K562 (cell line): ENCODE data around the gene PEX3. TPM values are rescaled to one million over a fixed set of nuclear protein-coding genes. Genes with fewer than 3 reads are reported as not detected.

Experiments used
- BHLHE40 ChIP-seq: IDR thresholded peaks from 2 replicates; pipeline ENCODE4 v1.6.1; 2011; ENCODE audit warnings: low read length, improper control_type of control experiment
- CC2D1A ChIP-seq: fragments of 450-650 bp; IDR thresholded peaks from 2 replicates; pipeline ENCODE4 v1.6.1; 2017; ENCODE audit warnings: mild to moderate bottlenecking
- EZH2 ChIP-seq: IDR thresholded peaks from 2 replicates; pipeline ENCODE4 v1.6.1; 2012; ENCODE audit warnings: low read depth, mild to moderate bottlenecking, inconsistent platforms, low read length, borderline replicate concordance
- FOXK1 ChIP-seq: sonication (generic); formaldehyde crosslinking; IDR thresholded peaks from 2 replicates; pipeline ENCODE4 v1.8.0; 2022; ENCODE audit warnings: missing genetic modification reagents, mild to moderate bottlenecking, borderline replicate concordance
- GTF2A2 ChIP-seq: IDR thresholded peaks from 2 replicates; pipeline ENCODE4 v1.6.1; 2016; ENCODE audit warnings: mild to moderate bottlenecking, missing genetic modification characterization, missing compliant biosample characterization
- GTF2F1 ChIP-seq: IDR thresholded peaks from 2 replicates; pipeline ENCODE4 v1.6.1; 2011; ENCODE audit warnings: low read depth, low read length, improper control_type of control experiment
- HES1 ChIP-seq: fragments of 450-650 bp; IDR thresholded peaks from 2 replicates; pipeline ENCODE4 v1.6.1; 2016; ENCODE audit warnings: low read depth, mild to moderate bottlenecking, moderate library complexity
- HMGN3 ChIP-seq: IDR thresholded peaks from 2 replicates; pipeline ENCODE4 v1.6.1; 2011; ENCODE audit warnings: borderline replicate concordance, low read depth, mild to moderate bottlenecking, mixed read lengths, low read length; ENCODE audit not compliant: insufficient read length; ENCODE audit errors: extremely low read depth
- HSF4 ChIP-seq: fragments of 250-450 bp; sonication (Bioruptor Pico); IDR thresholded peaks from 2 replicates; pipeline ENCODE4 v2.1.2; 2022; ENCODE audit warnings: mild to moderate bottlenecking, moderate library complexity, borderline replicate concordance
- JUN ChIP-seq, 2 experiments: sonication (generic) in 1 of 2; formaldehyde crosslinking in 1 of 2; IDR thresholded peaks; 2 replicates each; pipeline versions ENCODE4 v1.6.1 to v1.8.0; 2012 to 2022; ENCODE audit warnings: borderline replicate concordance in 2 of 2, mild to moderate bottlenecking in 2 of 2, improper control_type of control experiment in 1 of 2, low read depth in 1 of 2, low read length in 1 of 2, missing genetic modification reagents in 1 of 2
- NCOA2 ChIP-seq, 2 experiments: fragments of 450-650 bp; IDR thresholded peaks; 2 replicates each; pipeline ENCODE4 v1.6.1; 2018; ENCODE audit warnings: mild to moderate bottlenecking in 2 of 2, moderate library complexity in 1 of 2; ENCODE audit not compliant: partially characterized antibody in 2 of 2
- NCOA6 ChIP-seq: fragments of 450-650 bp; IDR thresholded peaks from 2 replicates; pipeline ENCODE4 v1.6.1; 2017; ENCODE audit warnings: mild to moderate bottlenecking
- POLR2H ChIP-seq: IDR thresholded peaks from 2 replicates; pipeline ENCODE4 v1.6.1; 2016; ENCODE audit warnings: missing genetic modification characterization, low read depth, mild to moderate bottlenecking, control low read depth, missing compliant biosample characterization, moderate library complexity
- RB1 ChIP-seq: fragments of 450-650 bp; IDR thresholded peaks from 2 replicates; pipeline ENCODE4 v1.6.1; 2017; ENCODE audit warnings: low read depth, mild to moderate bottlenecking
- RCOR1 ChIP-seq, 2 experiments: IDR thresholded peaks; 2 replicates each; pipeline ENCODE4 v1.6.1; 2012; ENCODE audit warnings: low read depth in 2 of 2, low read length in 2 of 2, borderline replicate concordance in 1 of 2, improper control_type of control experiment in 1 of 2
- RFX7 ChIP-seq: fragments of 250-450 bp; sonication (Bioruptor Pico); IDR thresholded peaks from 2 replicates; pipeline ENCODE4 v1.5.1; 2021; ENCODE audit warnings: mild to moderate bottlenecking
- SMAD3 ChIP-seq: fragments of 450-650 bp; formaldehyde crosslinking; conservative IDR thresholded peaks from 2 replicates; pipeline ENCODE4 v1.4.0; 2020; ENCODE audit warnings: mild to moderate bottlenecking
- STAG1 ChIP-seq: sonication (generic); formaldehyde crosslinking; IDR thresholded peaks from 2 replicates; pipeline ENCODE4 v1.5.0; 2020; ENCODE audit warnings: missing genetic modification reagents, borderline replicate concordance
- ZFP30 ChIP-seq: fragments of 250-450 bp; sonication (Bioruptor Pico); IDR thresholded peaks from 2 replicates; pipeline ENCODE4 v1.8.0; 2022; ENCODE audit warnings: moderate library complexity, mild to moderate bottlenecking, inconsistent platforms, borderline replicate concordance
- ZNF717 ChIP-seq: fragments of 250-450 bp; sonication (Bioruptor Pico); IDR thresholded peaks from 2 replicates; pipeline ENCODE4 v1.5.0; 2021
- polyA plus RNA-seq, 8 experiments: library from polyadenylated mRNA; depleted of rRNA in 4 of 8; stranded (reverse) in 5 of 8; unstranded in 3 of 8; fragments of >200 nt; fragmentation: Nextera tagmentation in 2 of 8; fragmentation: Illumina TruSeq in 1 of 8; extraction: Ambion mirVana in 2 of 8; extraction: Trizol in 1 of 8; gene quantifications; 2 replicates each; pipeline versions ENCODE4 v1.2.1 to v1.2.3, GENCODE V29; 2011 to 2014; ENCODE audit warnings: inconsistent platforms in 1 of 8, missing spikeins in 1 of 8
- total RNA-seq, 7 experiments: library from RNA; depleted of rRNA in 6 of 7; stranded (reverse); fragments of >200 nt in 6 of 7; fragmentation: Illumina TruSeq in 2 of 7; extraction: Trizol in 2 of 7; gene quantifications; 2 replicates each; pipeline versions ENCODE4 v1.2.1 to v1.2.3, GENCODE V29; 2011 to 2021; ENCODE audit warnings: low replicate concordance in 1 of 7
- TF ChIP-seq, protein P1 (sequence below): fragments of 150-350 bp; conservative IDR thresholded peaks from 2 replicates; pipeline ENCODE4 v1.6.1; 2014; ENCODE audit warnings: low read length
- TF ChIP-seq, protein P2 (sequence below): fragments of 450-650 bp; IDR thresholded peaks from 2 replicates; pipeline ENCODE4 v1.6.1; 2017; ENCODE audit warnings: antibody characterized with exemption

Gene PEX3
- total and polyA plus RNA-seq, 9 of the 15 experiments (the other 6 are each of a cell fraction or from before 2014, with no cell fraction given) = 17.3 to 69.6 (median 32.7) TPM

DNA sequence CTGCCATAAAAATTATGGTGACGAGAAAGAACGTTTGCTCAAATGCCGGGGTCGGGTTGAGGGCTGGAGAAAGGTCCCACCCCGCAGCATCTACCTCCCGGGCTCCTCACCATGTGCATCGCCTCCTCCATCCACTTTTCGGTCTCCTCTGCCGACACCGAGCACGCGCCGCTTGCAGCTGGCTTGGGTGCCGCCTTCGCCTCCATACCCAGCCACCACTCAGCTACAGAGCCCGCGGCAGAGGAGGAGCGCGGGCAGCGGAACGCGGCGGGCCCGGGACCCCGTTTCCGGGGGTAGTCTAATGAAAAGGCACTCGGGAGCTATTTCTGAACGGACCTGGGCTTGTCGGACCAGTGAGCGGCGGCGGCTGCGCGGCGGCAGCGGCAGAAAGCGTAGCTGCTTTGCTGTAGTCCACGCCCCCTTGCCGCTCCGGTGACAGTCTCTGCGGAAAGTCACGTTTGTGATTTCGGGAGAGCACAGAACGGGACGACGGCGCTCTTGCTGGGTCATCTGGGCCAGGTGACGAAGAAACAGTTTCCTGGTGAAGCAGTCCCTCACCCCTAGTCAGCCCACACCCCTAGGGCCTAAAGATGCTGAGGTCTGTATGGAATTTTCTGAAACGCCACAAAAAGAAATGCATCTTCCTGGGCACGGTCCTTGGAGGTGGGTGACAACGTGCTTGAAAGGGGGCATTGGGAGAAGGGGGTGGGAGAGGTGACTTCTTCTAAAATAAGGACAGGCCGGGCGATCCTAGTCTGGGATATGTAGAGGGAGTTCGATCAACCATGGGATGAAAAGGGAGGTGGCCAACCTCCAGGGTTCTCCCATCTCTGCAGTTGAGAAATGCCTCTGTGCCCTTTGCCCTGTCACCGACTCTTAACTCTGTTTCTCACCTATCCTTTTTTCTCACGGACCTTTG lies at the start of gene PEX3, which contains the start of gene ADAT2 (continued):
- TF ChIP-seq JUN (IDR thresholded peaks at IDR 0.05; ENCODE audit: borderline replicate concordance, low read depth, low read length) (peak; percentile 81; the same call in 1 of the 2 replicates), JUN (CRISPR knock-in tag; IDR thresholded peaks at IDR 0.05; ENCODE audit: borderline replicate concordance) (no peak), POLR2H (tag) (peak; percentile 70), CC2D1A (peak; percentile 85), FOXK1 (CRISPR knock-in tag) (peak; percentile 67; the same call in 1 of the 2 replicates), HSF4 (no peak), STAG1 (CRISPR knock-in tag) (peak; percentile 31; the same call in 1 of the 2 replicates), GTF2A2 (tag) (peak; percentile 90), NCOA2 (IDR thresholded peaks at IDR 0.05; ENCODE audit: partially characterized antibody in 2 of 2) (no peak), EZH2 (no peak), GTF2F1 (peak; percentile 78), HMGN3 (peak; percentile 98), RCOR1 (IDR thresholded peaks at IDR 0.05; ENCODE audit: borderline replicate concordance in 1 of 2, low read depth in 2 of 2, low read length in 2 of 2) (peak; percentile 64 to 67; a peak in 2 of 4 replicates), SMAD3 (CRISPR knock-in tag) (peak; percentile 65), RB1 (peak; percentile 99), NCOA6 (no peak), ZFP30 (CRISPR knock-in tag) (no peak), RFX7 (CRISPR knock-in tag) (no peak), ZNF717 (CRISPR knock-in tag) (no peak), BHLHE40 (peak; percentile 93), HES1 (no peak)
- TF ChIP-seq, protein P1, sequence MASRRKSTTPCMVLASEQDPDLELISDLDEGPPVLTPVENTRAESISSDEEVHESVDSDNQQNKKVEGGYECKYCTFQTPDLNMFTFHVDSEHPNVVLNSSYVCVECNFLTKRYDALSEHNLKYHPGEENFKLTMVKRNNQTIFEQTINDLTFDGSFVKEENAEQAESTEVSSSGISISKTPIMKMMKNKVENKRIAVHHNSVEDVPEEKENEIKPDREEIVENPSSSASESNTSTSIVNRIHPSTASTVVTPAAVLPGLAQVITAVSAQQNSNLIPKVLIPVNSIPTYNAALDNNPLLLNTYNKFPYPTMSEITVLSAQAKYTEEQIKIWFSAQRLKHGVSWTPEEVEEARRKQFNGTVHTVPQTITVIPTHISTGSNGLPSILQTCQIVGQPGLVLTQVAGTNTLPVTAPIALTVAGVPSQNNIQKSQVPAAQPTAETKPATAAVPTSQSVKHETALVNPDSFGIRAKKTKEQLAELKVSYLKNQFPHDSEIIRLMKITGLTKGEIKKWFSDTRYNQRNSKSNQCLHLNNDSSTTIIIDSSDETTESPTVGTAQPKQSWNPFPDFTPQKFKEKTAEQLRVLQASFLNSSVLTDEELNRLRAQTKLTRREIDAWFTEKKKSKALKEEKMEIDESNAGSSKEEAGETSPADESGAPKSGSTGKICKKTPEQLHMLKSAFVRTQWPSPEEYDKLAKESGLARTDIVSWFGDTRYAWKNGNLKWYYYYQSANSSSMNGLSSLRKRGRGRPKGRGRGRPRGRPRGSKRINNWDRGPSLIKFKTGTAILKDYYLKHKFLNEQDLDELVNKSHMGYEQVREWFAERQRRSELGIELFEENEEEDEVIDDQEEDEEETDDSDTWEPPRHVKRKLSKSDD = peak; percentile 74
- TF ChIP-seq, protein P2, sequence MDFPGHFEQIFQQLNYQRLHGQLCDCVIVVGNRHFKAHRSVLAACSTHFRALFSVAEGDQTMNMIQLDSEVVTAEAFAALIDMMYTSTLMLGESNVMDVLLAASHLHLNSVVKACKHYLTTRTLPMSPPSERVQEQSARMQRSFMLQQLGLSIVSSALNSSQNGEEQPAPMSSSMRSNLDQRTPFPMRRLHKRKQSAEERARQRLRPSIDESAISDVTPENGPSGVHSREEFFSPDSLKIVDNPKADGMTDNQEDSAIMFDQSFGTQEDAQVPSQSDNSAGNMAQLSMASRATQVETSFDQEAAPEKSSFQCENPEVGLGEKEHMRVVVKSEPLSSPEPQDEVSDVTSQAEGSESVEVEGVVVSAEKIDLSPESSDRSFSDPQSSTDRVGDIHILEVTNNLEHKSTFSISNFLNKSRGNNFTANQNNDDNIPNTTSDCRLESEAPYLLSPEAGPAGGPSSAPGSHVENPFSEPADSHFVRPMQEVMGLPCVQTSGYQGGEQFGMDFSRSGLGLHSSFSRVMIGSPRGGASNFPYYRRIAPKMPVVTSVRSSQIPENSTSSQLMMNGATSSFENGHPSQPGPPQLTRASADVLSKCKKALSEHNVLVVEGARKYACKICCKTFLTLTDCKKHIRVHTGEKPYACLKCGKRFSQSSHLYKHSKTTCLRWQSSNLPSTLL = no peak
